Endothelial cell (in vitro differentiated cells): ENCODE results near the gene GAS7. TPM values are rescaled to one million over a fixed set of nuclear protein-coding genes. Genes with fewer than 3 reads are reported as not detected.

ENCODE experiments used
- DNase-seq: peaks from one replicate; pipeline ENCODE4 v3.0.0; 2021; ENCODE audit warnings: low spot score
- H3K27ac Mint-ChIP-seq: one replicate; pipeline ENCODE4 v1.8.0; 2021; ENCODE audit warnings: mixed read lengths, inconsistent platforms; ENCODE audit not compliant: unreplicated experiment
- H3K27me3 Mint-ChIP-seq: one replicate; pipeline ENCODE4 v1.8.0; 2021; ENCODE audit warnings: mild to moderate bottlenecking, moderate library complexity, mixed read lengths, inconsistent platforms; ENCODE audit not compliant: unreplicated experiment
- H3K36me3 Mint-ChIP-seq: one replicate; pipeline ENCODE4 v1.8.0; 2021; ENCODE audit warnings: mild to moderate bottlenecking, low read depth, mixed read lengths, inconsistent platforms; ENCODE audit not compliant: unreplicated experiment
- H3K4me1 Mint-ChIP-seq: one replicate; pipeline ENCODE4 v1.8.0; 2021; ENCODE audit warnings: mild to moderate bottlenecking, mixed read lengths, inconsistent platforms; ENCODE audit not compliant: unreplicated experiment
- H3K4me3 Mint-ChIP-seq: one replicate; pipeline ENCODE4 v1.8.0; 2021; ENCODE audit warnings: mild to moderate bottlenecking, mixed read lengths, inconsistent platforms; ENCODE audit not compliant: unreplicated experiment
- H3K9me3 Mint-ChIP-seq: one replicate; pipeline ENCODE4 v1.8.0; 2021; ENCODE audit warnings: mixed read lengths, inconsistent platforms; ENCODE audit not compliant: unreplicated experiment
- total RNA-seq: library from RNA; stranded (reverse); fragmentation: NEBNext Ultra II Directional; extraction: Animal tissue kit (Norgen Biotek cat#: 25700); gene quantifications from one replicate; pipeline ENCODE4 v1.2.1, GENCODE V29; 2021; ENCODE audit not compliant: unreplicated experiment
- TF ChIP-seq, protein P1 (sequence below): fragments of 200-600 bp; sonication (generic); IDR thresholded peaks from one replicate; pipeline ENCODE4 v1.5.0; 2021; ENCODE audit warnings: antibody characterized with exemption; ENCODE audit not compliant: unreplicated experiment

GAS7 gene
- total RNA-seq, 1 donor from 2014 or later: 7.0 TPM

DNA sequence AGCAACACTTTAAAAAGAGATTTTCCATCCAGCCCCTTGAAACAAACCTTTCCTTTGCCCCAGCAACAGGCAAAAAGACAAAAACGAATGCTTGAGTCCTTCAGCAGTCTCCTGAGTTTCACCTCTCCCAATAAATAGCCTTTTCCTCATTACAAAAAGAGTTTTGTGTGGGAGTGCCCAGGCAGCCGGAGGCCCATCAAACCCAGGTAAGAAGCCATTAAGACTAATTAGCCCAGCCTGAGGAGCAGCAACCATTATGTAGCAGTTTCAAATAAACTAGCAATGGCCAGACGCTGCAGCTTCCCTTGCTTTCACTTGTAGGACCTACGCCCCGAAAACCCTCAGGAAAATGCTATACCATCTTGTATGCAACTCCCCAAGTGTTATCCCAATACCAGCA lies 15.6 kb downstream of the GAS7 start:
- peaks cover 6% of the 10 kb centered on the region for H3K4me1 Mint-ChIP-seq
- TF ChIP-seq, protein P1, sequence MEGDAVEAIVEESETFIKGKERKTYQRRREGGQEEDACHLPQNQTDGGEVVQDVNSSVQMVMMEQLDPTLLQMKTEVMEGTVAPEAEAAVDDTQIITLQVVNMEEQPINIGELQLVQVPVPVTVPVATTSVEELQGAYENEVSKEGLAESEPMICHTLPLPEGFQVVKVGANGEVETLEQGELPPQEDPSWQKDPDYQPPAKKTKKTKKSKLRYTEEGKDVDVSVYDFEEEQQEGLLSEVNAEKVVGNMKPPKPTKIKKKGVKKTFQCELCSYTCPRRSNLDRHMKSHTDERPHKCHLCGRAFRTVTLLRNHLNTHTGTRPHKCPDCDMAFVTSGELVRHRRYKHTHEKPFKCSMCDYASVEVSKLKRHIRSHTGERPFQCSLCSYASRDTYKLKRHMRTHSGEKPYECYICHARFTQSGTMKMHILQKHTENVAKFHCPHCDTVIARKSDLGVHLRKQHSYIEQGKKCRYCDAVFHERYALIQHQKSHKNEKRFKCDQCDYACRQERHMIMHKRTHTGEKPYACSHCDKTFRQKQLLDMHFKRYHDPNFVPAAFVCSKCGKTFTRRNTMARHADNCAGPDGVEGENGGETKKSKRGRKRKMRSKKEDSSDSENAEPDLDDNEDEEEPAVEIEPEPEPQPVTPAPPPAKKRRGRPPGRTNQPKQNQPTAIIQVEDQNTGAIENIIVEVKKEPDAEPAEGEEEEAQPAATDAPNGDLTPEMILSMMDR: no peak
- H3K36me3 Mint-ChIP-seq: no peaks in the 10 kb centered on the region
- H3K4me3 Mint-ChIP-seq: no peak overlapping the region
- no peaks in the 10 kb centered on the region for H3K9me3 Mint-ChIP-seq
- peaks cover 2% of the 10 kb centered on the region for H3K27me3 Mint-ChIP-seq
- no peak for DNase-seq
- no peak overlapping the region for H3K27ac Mint-ChIP-seq

DNA sequence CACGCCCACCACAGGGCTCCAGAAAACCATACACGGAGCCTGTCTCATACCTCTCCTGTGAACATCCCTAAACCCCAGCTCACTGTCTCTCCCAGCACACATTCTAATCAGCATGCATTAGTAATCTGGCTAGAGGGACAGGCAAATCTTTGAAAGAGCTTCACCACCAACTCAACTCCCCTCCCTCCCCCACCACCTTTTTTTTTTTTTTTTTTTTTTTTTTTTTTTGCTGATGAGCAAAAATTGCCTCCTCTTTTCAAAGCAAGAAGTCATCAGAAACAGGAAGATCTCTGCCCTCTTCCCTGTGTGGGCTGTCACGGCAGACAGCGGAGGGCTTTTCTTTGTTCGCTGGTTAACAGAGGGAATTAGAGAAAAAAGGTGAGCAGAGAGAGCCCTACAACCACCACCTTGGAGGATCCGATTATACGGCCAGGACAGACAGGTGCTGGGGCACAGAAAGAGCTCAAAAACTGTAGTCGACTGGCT lies 19.9 kb downstream of the GAS7 start:
- Mint-ChIP-seq H3K9me3 (no peaks in the 10 kb centered on the region), H3K27ac (no peak overlapping the region), H3K27me3 (peaks cover 2% of the 10 kb centered on the region), H3K4me1 (no peaks in the 10 kb centered on the region), H3K36me3 (no peaks in the 10 kb centered on the region), H3K4me3 (no peak overlapping the region)
- TF ChIP-seq, protein P1: no peak
- no peak for DNase-seq

DNA sequence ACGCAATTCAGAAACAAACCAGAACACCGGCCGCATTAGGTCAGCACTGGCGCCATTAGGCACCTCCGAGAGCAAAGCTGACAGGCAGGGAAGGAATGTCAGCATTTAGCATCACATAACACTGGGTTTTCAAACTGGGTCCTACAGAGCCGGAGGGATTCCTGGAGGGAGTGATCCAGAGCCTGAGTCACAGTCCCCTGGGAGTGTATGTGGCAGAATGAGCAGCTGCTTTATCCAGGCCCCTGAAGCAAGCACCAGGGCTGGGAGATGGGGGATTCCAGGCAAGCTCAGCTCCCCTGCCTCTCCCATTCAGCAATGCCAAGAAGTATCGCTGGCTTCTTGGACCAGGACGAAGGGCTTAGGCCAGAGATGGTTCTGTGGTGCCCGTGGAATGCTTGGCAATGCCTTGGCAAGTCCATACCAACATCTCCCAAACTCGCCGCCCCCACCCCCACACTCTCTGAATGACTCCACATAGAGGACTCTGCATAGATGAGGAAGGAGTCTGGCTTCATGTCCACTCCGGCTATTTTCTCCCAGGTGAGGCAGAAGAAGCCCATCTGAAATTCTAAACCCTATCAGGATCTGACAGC lies 20.4 kb downstream of the GAS7 start:
- Mint-ChIP-seq H3K27me3 (peaks cover 2% of the 10 kb centered on the region), H3K27ac (no peak overlapping the region), H3K36me3 (no peaks in the 10 kb centered on the region), H3K4me1 (no peaks in the 10 kb centered on the region), H3K4me3 (no peak overlapping the region), H3K9me3 (no peaks in the 10 kb centered on the region)
- no peak for DNase-seq
- TF ChIP-seq, protein P1: no peak

DNA sequence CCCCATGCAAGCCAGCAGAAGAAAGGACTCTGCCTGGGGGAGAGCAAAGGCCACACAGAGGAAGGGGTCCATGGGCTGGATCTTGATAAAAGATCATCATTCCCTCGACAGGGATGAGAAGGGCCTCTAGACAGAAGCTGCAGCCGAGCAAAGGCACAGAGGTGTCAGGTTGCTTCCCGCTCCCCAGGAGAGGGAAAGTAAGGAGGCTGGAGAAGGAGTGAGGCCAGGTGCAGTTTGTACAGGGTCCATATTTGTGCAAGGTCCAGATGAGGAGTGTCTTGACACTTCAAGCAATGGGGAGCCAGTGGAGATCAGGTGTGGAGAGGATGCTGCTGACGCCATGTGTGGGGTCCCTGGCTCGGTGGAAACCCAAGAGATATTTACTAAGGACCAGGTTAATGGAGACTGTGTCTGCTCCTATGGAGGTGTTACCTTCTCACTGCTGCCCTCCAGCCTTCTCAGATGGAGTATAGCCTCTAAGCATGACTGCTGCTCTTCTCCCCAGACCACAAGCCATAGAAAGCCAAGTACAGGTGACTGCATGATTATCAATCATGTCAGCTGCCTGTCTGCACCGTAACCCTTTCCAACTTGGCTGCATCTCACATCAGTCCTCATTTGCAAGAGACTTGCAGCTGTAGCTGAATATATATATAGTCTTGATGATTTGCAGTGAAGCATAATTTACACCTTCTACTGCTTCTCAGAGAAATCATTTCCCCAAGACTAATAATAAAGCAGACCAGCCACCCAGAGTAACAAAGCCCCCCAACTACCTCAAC lies 21.1 kb downstream of the GAS7 start:
- H3K4me1 Mint-ChIP-seq: peaks cover under 1% of the 10 kb centered on the region
- H3K9me3 Mint-ChIP-seq: no peaks in the 10 kb centered on the region
- no peak for DNase-seq
- TF ChIP-seq, protein P1: no peak
- H3K27me3 Mint-ChIP-seq: peaks cover 2% of the 10 kb centered on the region
- H3K27ac Mint-ChIP-seq: no peak overlapping the region
- no peak overlapping the region for H3K4me3 Mint-ChIP-seq
- H3K36me3 Mint-ChIP-seq: no peaks in the 10 kb centered on the region

DNA sequence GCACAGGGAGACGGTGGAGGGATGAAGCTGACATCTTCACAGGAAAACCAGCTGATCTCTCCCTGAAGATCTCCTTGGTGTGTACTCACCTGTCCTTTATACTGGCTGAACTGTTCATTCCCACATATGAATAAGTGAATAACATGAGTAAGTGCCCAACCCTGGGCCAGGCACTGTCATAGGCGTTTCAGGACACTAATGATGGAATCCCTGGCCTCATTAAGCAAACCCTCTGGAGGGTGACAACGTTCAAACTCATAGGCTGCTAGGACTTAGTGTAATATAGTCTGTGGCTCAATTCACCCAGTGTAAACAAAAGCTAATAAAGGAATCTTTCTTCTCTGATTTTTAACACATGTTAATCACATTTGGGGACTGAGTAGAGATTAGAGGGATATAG lies 24.5 kb downstream of the GAS7 start:
- Mint-ChIP-seq H3K9me3 (no peaks in the 10 kb centered on the region), H3K4me3 (no peak overlapping the region), H3K27ac (no peak overlapping the region), H3K27me3 (peaks cover 2% of the 10 kb centered on the region), H3K4me1 (peaks cover 15% of the 10 kb centered on the region), H3K36me3 (no peaks in the 10 kb centered on the region)
- TF ChIP-seq, protein P1: no peak
- DNase-seq: no peak
